HG03060 (cell line): ENCODE measurements around the gene NUDCD3.

Experiments used
- ATAC-seq: cut with Tn5 transposase; IDR thresholded peaks from one replicate; pipeline ENCODE4 v1.9.1; 2021; ENCODE audit warnings: low read depth, moderate number of reproducible peaks; ENCODE audit not compliant: unreplicated experiment

The NUDCD3 gene

GRCh38 chr7:44387389-44387788, 103.1 kb downstream of the NUDCD3 start:
- ATAC-seq = no peak

DNA sequence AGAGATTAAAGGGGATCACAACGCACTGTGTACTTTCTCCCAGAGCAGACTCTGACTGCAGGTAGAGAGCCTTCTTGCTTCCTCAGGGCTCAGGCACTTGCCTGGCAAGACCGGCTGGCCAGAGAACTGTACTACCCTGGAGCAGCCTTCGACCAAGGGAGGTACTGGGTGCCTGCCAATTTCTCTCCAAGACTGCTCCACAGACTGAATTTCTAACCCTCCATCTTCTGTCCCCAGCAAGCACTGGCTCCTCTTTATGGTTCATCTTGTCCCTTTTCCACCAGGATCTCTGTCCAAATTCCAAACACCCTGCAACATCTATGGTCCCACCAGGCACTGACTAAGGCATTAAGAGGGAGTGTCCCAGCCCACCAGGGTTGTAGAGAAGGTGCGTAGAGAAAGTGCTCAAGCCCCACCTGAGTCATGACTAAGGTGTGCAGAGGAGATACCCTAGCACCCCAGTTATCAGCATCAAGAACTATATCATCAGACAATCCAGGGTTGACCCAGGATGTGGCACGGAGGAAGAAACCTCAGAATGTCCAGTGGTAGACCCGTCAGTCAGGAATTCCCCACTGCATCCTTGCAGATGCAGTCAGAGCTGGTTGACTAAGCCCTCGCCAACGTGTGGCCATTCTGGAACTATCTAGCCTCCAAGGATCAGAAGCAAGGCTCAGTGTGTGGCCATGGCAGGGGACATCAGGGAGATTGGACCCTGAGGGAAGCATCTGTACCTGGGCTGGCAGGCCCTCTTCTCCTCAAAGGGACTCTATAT, 104.1 kb downstream of the NUDCD3 start:
- no peak for ATAC-seq

GRCh38 chr7:44385434-44386138, 104.9 kb downstream of the NUDCD3 start:
- ATAC-seq = no peak

DNA sequence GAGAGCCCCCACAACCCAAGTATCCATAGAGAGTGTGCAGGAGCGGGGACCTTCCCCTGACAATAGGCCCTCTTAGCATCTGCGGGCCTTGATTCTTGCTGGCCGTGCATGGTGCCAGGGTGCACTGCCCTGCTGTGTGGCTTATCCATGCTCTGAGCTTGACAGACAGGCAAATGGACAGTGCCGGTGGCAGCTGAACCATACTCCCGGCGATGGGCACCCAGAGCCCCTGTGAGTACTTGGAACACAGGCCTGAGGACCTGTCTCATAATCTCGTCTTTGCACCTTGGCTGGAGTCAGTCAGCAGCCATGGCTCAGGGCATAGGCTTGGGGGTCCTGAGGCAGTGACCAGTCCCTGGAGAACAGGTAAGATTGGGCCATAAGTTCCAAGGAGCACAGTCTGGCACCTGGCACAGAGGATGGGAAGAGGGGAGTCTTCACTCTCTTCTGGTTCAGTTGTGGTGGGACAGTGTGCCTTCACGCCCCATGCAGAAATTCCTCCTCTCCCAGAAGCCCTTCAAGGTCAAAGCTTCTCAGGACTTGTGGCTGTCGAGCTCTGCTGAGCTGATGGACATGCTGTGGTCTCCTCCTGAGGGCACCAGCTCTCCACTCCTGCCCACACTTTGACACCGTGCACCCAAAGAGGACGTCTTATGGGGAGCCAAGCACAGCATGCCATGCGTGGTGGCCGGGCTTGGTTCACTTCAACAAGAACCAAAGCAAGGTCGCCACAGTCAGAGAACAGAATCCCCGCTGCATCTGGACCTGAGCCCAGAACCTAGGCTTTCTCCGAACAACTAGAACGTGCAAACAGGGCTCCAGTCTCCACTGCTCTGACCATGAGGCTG, 105.6 kb downstream of the NUDCD3 start:
- no peak for ATAC-seq

DNA sequence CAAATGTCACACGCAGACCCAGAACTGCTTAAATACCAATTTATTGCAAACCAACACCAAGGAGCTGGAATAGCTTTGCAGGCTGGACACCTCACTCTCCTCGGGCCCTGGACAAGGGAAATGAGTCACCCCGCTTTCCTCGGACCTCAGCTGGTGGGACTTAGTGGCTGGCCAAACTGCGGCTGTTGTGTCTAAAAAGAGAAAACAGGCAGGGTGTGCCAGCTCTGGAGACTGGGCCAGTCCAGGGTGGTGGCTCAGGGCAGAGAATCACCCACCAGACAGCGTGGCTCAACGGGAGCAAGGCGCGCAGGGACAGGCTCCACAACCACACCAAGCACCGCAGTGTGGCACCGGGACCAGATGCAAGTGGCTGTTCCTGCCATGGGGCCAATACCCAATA, 106.9 kb downstream of the NUDCD3 start:
- ATAC-seq = no peak

DNA sequence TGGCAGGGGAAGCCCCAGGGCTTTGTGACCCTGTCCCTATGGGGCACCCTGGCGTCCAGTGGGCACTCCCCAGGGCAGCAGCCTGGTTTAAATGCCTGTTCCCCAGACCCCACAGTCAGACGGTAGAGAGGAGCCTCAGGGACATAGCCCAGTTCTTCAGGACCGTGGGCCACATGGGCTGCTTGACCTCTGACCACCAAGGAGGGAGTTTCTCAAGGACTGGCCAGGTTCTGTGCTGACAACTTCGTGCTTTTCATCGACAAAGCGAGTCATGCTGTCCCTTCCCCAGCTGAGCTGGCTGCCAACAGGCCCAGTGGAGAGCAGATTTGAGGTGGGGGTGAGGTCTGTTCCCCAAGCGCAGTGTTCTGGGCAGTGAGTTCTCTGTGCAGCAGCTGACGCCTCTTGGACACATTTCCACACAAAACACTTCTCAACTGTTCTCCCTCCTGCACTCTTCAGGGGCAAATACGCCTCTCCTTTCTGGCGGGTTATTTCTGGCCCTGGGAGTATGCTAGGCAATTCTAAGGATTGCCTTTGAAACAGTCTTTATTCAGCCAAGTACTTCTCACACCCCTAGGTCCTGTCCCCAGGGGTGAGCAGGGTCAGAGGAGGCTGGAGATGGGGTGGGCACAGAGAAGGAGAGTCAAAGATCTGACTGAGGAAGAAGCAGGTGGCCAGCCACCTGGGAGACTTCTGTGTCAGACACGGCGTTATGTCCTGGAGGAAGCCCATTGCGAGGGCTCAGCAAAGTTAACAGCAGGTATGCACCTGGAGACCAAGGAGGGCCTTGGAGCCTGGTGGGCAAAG, 107.8 kb downstream of the NUDCD3 start:
- ATAC-seq = no peak

GRCh38 chr7:44381494-44382220, 108.8 kb downstream of the NUDCD3 start:
- ATAC-seq = no peak

DNA sequence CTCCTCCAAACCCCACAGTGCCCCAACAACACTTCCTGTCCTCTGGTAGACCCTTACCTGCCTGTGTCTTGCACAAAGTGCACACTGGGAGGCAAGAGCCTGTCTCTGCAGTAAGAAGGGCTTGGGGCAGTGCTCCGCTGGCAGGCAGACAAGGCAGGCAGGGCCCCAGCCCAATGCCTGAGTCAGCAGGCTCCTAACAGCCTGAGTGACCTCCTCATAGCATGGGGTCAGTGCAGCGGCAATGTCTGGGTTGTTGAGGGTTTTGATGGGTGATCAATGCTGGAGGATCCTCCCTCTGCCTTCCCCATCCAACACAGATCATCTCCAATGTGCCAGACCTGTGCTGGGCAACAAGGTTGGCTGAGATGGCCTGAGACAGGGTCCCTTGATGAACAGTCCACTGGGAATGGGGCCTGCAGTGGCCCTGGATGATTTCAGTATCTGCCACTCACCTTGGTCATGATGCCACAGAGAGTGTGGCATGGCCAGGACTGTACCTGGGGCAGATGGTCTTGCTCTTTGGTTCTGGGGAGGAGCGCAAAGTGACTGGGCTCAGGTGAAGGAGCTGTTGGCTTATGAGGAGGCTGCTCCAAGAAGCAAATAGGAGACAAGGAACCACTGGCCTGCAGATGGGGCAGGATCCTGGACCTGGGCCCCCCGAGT, 109.5 kb downstream of the NUDCD3 start:
- ATAC-seq = no peak

DNA sequence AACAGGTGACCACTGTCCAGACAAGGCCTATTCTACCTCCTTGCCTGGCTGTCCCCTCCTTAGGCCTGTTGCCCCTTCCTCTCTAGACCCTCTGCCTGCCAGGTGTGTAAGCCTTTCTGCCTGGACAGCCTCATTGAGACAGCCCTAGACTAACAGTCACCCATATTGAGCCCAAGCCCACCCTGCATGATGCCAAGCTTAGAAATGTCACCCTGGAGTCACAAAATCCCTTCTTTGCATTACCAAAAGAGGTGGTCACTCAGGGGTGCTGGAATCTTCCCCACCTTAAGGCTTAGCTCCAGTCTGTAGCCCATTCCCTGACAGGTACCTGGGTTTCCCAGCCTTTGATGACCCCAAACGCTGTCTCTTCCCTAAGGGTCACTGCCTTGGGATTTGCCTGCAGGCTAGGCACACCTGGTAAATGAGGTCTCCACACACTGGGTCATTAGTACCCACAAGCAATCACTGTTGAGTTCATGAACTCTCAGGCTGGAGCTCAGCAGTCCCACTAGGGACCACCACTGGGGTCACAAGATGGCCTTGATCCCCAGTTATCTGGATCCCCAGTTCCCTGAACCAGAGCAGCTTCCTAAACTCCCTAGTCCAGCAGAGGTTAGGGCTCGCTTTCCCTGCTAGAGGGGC, 110.1 kb downstream of the NUDCD3 start:
- ATAC-seq = no peak

GRCh38 chr7:44379366-44380188, 110.9 kb downstream of the NUDCD3 start:
- no peak for ATAC-seq

DNA sequence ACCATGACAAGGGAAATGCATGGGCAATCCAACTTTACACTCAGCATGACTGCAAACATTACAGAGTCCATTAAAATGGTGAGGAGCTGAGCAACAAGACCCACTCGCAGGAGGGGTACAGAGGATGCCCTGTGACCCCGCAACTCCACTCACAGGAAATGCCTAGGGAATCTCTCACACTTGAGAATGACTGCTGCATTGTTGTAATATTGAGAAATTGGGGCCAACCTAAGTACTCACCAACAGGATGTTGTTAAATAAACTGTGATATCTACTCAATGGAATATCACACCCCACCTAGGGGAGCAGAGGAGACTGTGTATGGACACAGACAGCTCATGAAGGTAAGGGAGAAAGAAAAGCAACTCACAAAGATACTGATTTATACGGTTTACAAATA, 111.7 kb downstream of the NUDCD3 start:
- no peak for ATAC-seq

GRCh38 chr7:44377681-44378421, 112.6 kb downstream of the NUDCD3 start:
- ATAC-seq = no peak

GRCh38 chr7:44377134-44377463, 113.4 kb downstream of the NUDCD3 start:
- no peak for ATAC-seq

DNA sequence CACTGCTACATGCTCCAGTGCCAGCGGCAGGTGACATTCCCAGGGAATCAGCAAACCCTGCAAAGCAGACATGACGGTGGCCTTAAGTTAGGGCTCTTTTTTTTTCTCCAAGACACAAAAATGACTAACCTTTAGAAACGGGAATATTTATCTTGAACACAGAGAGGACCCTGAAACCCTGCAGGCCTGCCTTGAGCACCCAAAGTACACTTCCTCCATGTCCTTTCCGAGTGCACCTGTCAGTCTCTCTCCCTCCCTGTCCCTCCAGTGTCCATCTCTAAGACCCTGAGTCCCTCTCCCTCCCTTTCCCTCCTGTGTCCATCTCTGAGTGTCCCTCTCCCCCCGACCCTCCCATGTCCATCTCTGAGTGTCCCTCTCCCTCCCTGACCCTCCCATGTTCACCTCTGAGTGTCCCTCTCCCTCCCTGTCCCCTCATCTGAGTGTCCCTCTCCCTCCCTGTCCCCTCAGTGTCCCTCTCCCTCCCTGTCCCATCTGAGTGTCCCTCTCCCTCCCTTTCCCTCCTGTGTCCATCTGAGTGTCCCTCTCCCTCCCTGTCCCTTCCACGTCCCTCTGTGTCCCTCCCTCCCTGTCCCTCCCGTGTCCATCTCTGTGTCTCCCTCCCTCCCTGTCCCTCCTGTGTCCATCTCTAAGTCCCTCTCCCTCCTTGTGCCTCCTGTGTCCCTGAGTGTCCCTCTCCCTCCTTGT, 113.9 kb downstream of the NUDCD3 start:
- ATAC-seq = no peak

- no peak for ATAC-seq
These were observed 114.5 kb downstream of the NUDCD3 start for GRCh38 chr7:44375926-44376342.

- no peak for ATAC-seq
These were observed 115.2 kb downstream of the NUDCD3 start for GRCh38 chr7:44375236-44375699.
